Thymus (tissue), 11 donors: ENCODE data around the gene C14orf93. TPM values are rescaled to one million over a fixed set of nuclear protein-coding genes. Genes with fewer than 3 reads are reported as not detected.
A peak's percentile ranks its signal among the peaks of the same experiment; 100 is the strongest.

Experiments used
- DNase-seq, 9 donors: peaks; one replicate each; pipeline ENCODE4 v3.0.0-alpha.2; 2013; ENCODE audit warnings: low spot score in 9 of 9, low read depth in 6 of 9, missing footprints in 1 of 9
- H3K27ac ChIP-seq, 2 donors: one replicate each; pipeline ENCODE4 v1.5.1; 2013; ENCODE audit warnings: control low read depth in 1 of 2, low read depth in 1 of 2, low read length in 1 of 2, mild to moderate bottlenecking in 1 of 2, moderate library complexity in 1 of 2
- H3K27me3 ChIP-seq, 2 donors: one replicate each; pipeline ENCODE4 v1.5.1; 2013; ENCODE audit warnings: low read length in 1 of 2; ENCODE audit not compliant: control insufficient read depth in 2 of 2, insufficient read depth in 1 of 2
- H3K36me3 ChIP-seq, 2 donors: one replicate each; pipeline ENCODE4 v1.5.1; 2013; ENCODE audit warnings: low read length in 1 of 2, mild to moderate bottlenecking in 1 of 2, moderate library complexity in 1 of 2; ENCODE audit not compliant: control insufficient read depth in 2 of 2, insufficient read depth in 2 of 2
- H3K4me1 ChIP-seq, 2 donors: one replicate each; pipeline ENCODE4 v1.5.1; 2013; ENCODE audit warnings: low read length in 2 of 2; ENCODE audit not compliant: control insufficient read depth in 2 of 2, insufficient read depth in 2 of 2
- H3K4me3 ChIP-seq, 2 donors: one replicate each; pipeline ENCODE4 v1.5.1; 2013; ENCODE audit warnings: low read length in 2 of 2, control low read depth in 1 of 2, mild to moderate bottlenecking in 1 of 2
- H3K9me3 ChIP-seq, 2 donors: one replicate each; pipeline ENCODE4 v1.5.1; 2013; ENCODE audit warnings: low read length in 1 of 2, mild to moderate bottlenecking in 1 of 2; ENCODE audit not compliant: control insufficient read depth in 2 of 2, insufficient read depth in 1 of 2
- WGBS: extraction: QIAGEN DNeasy Blood & Tissue Kit; methylation state at CpG from one replicate; pipeline ENCODE4 v1.1.7; 2013; 5-methylcytosine and 5-hydroxymethylcytosine counted together
- polyA plus RNA-seq: library from polyadenylated mRNA; stranded (reverse); fragments of 200-250 nt; gene quantifications from one replicate; pipeline ENCODE4 v1.2.3, GENCODE V29; 2013
- total RNA-seq: library from RNA; stranded (reverse); fragments of 120-200 nt; gene quantifications from one replicate; pipeline ENCODE4 v1.2.4, GENCODE V29; 2013
- donor health status: healthy.

C14orf93 gene
- total and polyA plus RNA-seq, 2 donors, result 17.5 to 23.8 TPM

DNA sequence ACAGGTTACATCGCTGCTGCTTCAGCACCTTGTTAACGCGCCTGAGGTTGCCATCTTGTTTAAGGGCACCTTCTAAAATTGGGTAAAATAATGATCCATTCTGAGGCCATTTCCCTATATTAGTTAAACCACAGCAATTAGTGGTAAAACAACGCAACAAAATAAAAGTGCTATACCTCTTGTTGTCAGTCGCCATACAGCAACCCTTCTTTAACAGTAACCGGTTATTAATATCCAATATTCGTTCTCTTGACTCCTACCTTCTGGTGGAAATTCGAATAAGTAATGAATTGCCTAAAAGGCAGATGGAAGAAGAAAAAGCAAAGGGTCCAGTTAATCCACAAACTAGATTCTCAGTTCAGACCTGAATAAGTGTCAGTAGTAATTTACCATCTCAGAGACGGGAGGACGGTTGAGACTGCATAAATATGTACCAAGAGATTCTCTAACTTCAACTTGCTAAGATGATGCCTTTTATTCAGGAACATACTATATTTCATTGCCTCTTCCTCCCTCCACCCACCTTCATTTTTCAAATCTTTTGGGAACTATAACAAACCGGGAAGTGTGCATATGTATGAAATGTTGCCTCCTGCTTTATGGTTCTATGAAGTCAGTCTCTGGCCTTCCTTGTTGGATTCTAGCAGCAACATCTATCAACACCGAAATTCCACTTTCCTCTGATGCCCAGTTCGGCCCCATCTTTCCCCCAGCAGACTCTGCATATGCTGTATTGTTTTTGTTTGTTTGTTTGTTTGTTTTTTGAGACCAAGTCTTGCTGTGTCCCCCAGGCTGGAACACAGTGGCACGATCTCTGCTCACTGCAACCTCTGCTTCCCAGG is 25.6 kb upstream of the C14orf93 start:
- DNase-seq, result no peak
- Histone ChIP-seq H3K4me3 (peak overlapping the region; percentile 82 to 90), H3K9me3 (no peaks in the 10 kb centered on the region), H3K27me3 (no peaks in the 10 kb centered on the region), H3K4me1 (peaks cover 12 to 13% of the 10 kb centered on the region in 2 donors), H3K36me3 (peaks cover 20 to 29% of the 10 kb centered on the region in 2 donors), H3K27ac (peak overlapping the region; percentile 95)
- 77% methylated on average over 14 of the region's 14 CpGs for WGBS

GRCh38 chr14:23034498-23035302 is 24.8 kb upstream of the C14orf93 start, which contains the start of gene PSMB5:
TSS of gene PSMB5 (minus strand) at chr14:23034900. CDS start at chr14:23034881, 19 bp downstream.
- H3K4me3 ChIP-seq, result peak within 1 kb of the TSS; percentile 82 to 90
- H3K9me3 ChIP-seq, result no peaks in the 10 kb centered on the region
- peaks cover 12 to 13% of the 10 kb centered on the region in 2 donors for H3K4me1 ChIP-seq
- H3K27me3 ChIP-seq, result no peaks in the 10 kb centered on the region
- DNase-seq, result peak; percentile 80 to 97 (median 92)
- H3K27ac ChIP-seq, result peak within 1 kb of the TSS; percentile 95
- peaks cover 21 to 31% of the 10 kb centered on the region in 2 donors for H3K36me3 ChIP-seq
- WGBS, result under 1% methylated on average over 36 of the region's 36 CpGs

DNA sequence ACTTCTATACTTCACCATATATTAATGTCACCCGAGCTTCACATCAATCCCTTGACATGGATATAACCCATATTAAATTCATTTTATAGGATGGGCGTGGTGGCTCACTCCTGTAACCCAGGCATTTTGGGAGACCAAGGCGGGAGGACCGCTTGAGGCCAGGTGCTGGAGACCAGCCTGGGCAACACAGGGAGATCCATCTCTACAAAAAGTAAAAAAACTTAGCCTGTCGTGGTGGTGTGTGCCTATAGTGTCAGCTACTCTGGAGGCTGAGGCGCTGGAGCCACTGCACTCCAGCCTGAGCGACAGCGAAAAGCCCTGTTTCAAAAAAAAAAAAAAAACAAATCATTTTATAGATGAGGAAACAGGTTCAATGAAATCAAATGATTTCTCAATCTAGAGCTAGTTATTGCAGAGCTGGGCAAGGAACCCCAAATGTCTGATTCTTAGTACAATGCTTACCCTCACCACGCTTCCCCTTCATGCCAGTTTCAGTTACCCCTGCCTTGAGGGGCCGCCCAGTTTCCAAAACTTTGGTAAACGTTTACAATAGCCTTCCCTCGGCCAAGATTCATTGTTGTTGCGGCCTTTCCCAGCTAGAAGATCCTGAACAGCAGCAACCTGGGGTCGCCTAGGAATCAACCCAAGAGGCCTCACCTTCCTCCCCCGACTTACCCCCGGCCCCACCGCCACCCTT is 24.0 kb upstream of the C14orf93 start:
- no peaks in the 10 kb centered on the region for H3K27me3 ChIP-seq
- H3K27ac ChIP-seq, result peak overlapping the region; percentile 95
- H3K4me1 ChIP-seq, result peaks cover 12 to 16% of the 10 kb centered on the region in 2 donors
- DNase-seq, result no peak
- 49% methylated on average over 17 of the region's 17 CpGs for WGBS
- peak overlapping the region; percentile 82 to 90 for H3K4me3 ChIP-seq
- H3K9me3 ChIP-seq, result no peaks in the 10 kb centered on the region
- peaks cover 21 to 36% of the 10 kb centered on the region in 2 donors for H3K36me3 ChIP-seq

DNA sequence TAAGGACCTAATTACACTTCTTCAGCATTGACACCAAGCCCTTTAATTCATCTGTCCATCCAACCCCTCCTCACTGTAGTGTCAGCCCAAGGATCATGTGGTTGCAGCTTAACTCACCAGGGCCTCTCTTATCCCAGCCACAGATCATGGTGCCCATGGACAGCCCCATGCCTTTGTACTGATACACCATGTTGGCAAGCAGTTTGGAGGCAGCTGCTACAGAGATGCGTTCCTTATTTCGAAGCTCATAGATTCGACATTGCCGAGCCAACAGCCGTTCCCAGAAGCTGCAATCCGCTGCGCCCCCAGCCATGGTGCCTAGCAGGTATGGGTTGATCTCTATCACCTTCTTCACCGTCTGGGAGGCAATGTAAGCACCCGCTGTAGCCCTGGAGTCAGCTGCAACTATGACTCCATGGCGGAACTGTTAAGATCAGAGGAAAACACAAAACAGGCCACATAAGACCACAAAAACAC is 23.3 kb upstream of the C14orf93 start:
- Histone ChIP-seq H3K4me1 (peaks cover 12 to 20% of the 10 kb centered on the region in 2 donors), H3K4me3 (no peak overlapping the region)

DNA sequence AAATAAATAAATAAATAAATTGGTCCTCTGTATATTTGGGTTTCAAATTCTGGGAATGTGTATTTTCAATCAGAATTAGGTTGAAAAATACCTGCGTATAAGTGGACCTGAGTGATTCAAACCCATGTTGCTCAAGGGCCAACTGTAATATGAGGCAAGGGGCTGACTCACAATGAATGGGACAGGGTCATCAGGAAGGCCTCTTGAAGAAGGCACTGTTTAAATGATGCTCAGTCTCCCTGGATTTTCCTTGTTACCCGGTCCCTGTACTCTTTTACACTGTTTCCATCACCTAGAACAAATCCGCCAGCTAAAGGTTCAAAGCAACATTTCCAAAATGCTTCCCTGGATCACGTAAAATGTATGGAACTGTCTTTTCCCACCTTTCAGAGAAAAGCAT is 21.0 kb upstream of the C14orf93 start:
- Histone ChIP-seq H3K36me3 (peaks cover 29 to 53% of the 10 kb centered on the region in 2 donors), H3K4me1 (peaks cover 12 to 20% of the 10 kb centered on the region in 2 donors), H3K27me3 (no peaks in the 10 kb centered on the region), H3K27ac (no peak overlapping the region), H3K9me3 (no peaks in the 10 kb centered on the region), H3K4me3 (no peak overlapping the region)
- WGBS, result 99% methylated on average over 4 of the region's 4 CpGs
- DNase-seq, result no peak

More for the DNA sequence above, 23.3 kb upstream of the C14orf93 start:
- 91% methylated on average over 10 of the region's 10 CpGs for WGBS
- no peaks in the 10 kb centered on the region for H3K9me3 ChIP-seq
- no peak for DNase-seq
- peak overlapping the region in 1 of 2 donors; percentile 15 for H3K27ac ChIP-seq
- H3K36me3 ChIP-seq, result peaks cover 21 to 41% of the 10 kb centered on the region in 2 donors
- H3K27me3 ChIP-seq, result no peaks in the 10 kb centered on the region

DNA sequence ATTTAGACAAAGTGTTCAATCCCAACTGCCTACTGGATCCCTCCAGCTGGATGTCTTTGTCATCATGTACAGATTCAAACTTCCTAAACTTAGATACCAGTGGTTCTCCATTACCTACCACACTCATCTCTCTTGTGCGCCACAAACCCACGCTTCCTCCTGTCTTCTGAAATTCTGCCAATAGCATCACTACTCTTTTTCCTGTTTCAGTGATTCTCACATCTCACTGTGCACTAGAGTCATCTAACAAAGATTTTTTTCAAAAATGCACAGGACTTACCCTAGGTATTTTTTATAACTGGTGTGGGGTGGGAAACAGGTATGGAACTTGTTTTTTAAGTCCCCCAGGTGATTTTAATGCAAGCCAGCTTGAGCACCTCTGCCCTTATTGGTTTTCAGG is 18.9 kb upstream of the C14orf93 start:
- H3K4me1 ChIP-seq, result peaks cover 8 to 15% of the 10 kb centered on the region in 2 donors
- peaks cover 39 to 68% of the 10 kb centered on the region in 2 donors for H3K36me3 ChIP-seq
- 63% methylated on average over 2 of the region's 2 CpGs for WGBS
- H3K4me3 ChIP-seq, result no peak overlapping the region
- H3K27me3 ChIP-seq, result no peaks in the 10 kb centered on the region
- no peaks in the 10 kb centered on the region for H3K9me3 ChIP-seq
- peak in 1 of 9 donors; percentile 63 for DNase-seq
- H3K27ac ChIP-seq, result peak overlapping the region; percentile 62 to 71

DNA sequence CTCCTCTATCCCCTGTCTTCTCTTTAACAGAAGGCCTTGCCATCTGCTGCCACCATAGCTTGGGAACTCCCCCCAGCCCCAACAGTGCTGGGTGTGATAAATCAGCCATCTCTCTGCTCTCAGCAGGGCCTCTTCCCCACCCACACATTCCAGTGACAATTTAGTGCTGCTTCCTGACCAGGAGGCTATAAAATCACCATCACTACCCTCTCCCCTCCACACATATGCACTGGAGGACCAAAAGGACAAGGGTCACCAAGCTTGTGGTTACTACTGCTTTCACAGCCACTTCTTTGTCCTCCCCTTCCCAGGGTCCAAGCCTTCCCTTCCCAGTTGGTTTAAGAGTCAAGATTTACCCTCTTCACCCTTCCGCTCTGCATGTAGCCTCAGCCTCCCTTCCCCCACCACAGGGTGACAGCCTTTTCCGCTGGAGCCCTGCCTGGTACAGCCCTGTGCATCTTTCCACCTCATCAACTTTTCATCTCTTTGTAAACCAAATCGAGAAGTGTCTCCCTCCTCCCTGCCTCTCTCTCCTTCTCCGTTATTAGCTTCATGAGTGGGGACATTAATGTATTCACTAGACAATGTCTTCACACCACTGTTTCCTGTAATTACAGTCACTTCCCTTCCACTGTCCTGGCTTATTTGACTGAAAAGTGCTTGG is 15.3 kb upstream of the C14orf93 start:
- H3K27me3 ChIP-seq, result no peaks in the 10 kb centered on the region
- no peak overlapping the region for H3K27ac ChIP-seq
- DNase-seq, result no peak
- no peaks in the 10 kb centered on the region for H3K9me3 ChIP-seq
- H3K4me3 ChIP-seq, result no peak overlapping the region
- 91% methylated on average over 4 of the region's 4 CpGs for WGBS
- H3K4me1 ChIP-seq, result peaks cover 0 to 16% of the 10 kb centered on the region in 2 donors
- peaks cover 18 to 36% of the 10 kb centered on the region in 2 donors for H3K36me3 ChIP-seq

DNA sequence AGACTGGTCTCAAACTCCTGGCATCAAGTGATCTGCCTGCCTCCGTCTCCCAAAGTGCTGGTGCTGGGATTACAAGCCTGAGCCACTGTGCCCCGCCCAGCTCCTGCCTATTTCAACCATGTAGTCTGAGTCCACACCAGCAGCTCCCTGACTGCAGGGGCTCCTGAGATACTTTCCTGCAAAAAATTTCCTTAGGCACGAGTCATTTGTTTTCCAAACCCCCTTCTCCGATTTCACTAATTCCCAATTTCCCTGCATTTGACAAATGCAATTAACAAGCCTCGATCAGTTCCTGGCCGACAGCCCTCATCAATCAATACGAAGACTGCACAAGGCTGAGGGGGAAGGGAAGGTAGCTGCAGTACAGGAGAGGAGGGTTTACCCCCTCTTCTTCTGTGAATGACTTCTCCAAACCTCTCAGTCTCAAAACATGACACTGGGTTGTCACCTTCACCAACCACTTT is 14.7 kb upstream of the C14orf93 start:
- Histone ChIP-seq H3K27me3 (no peaks in the 10 kb centered on the region), H3K4me1 (peaks cover 0 to 22% of the 10 kb centered on the region in 2 donors), H3K27ac (no peak overlapping the region), H3K36me3 (peaks cover 18 to 36% of the 10 kb centered on the region in 2 donors), H3K4me3 (no peak overlapping the region), H3K9me3 (no peaks in the 10 kb centered on the region)
- no peak for DNase-seq
- WGBS, result 89% methylated on average over 7 of the region's 7 CpGs
